ENCODE measurements around the gene ABCC1. TPM values are rescaled to one million over a fixed set of nuclear protein-coding genes. Genes with fewer than 3 reads are reported as not detected.
A peak's percentile ranks its signal among the peaks of the same experiment; 100 is the strongest.

The ABCC1 gene
- total and polyA plus RNA-seq, 4 donors = 8.6 to 15.5 (median 13.4) TPM

GRCh38 chr16:15986261-15986660, 36.8 kb downstream of the ABCC1 start:
- WGBS (ENCODE audit: insufficient coverage) = 88% methylated on average over 4 of the region's 9 CpGs
- Histone ChIP-seq H3K4me3 (ENCODE audit: low read depth, low read length) (no peak overlapping the region), H3K9me3 (ENCODE audit: control insufficient read depth, insufficient read depth, low read length) (no peaks in the 10 kb centered on the region), H3K4me1 (ENCODE audit: control insufficient read depth, insufficient read depth, low read length) (peaks cover 16% of the 10 kb centered on the region), H3K27me3 (ENCODE audit: control insufficient read depth, insufficient read depth, low read length) (no peaks in the 10 kb centered on the region), H3K27ac (ENCODE audit: low read depth, low read length) (no peak overlapping the region), H3K36me3 (ENCODE audit: control insufficient read depth, insufficient read depth, low read length) (no peaks in the 10 kb centered on the region)
- no peak for DNase-seq (ENCODE audit: low read depth in 4 of 6, low spot score in 6 of 6)

- Histone ChIP-seq H3K27ac (ENCODE audit: low read depth, low read length) (no peak overlapping the region), H3K27me3 (ENCODE audit: control insufficient read depth, insufficient read depth, low read length) (no peaks in the 10 kb centered on the region), H3K36me3 (ENCODE audit: control insufficient read depth, insufficient read depth, low read length) (peaks cover 3% of the 10 kb centered on the region), H3K9me3 (ENCODE audit: control insufficient read depth, insufficient read depth, low read length) (no peaks in the 10 kb centered on the region), H3K4me3 (ENCODE audit: low read depth, low read length) (no peak overlapping the region), H3K4me1 (ENCODE audit: control insufficient read depth, insufficient read depth, low read length) (peaks cover 23% of the 10 kb centered on the region)
- no peak for DNase-seq (ENCODE audit: low read depth in 4 of 6, low spot score in 6 of 6)
- 96% methylated on average over 3 of the region's 5 CpGs for WGBS (ENCODE audit: insufficient coverage)
Measured at GRCh38 chr16:15988268-15989013, 39.0 kb downstream of the ABCC1 start.

GRCh38 chr16:15990902-15991301, 41.5 kb downstream of the ABCC1 start:
- 91% methylated on average over 10 of the region's 14 CpGs for WGBS (ENCODE audit: insufficient coverage)
- Histone ChIP-seq H3K4me3 (ENCODE audit: low read depth, low read length) (no peak overlapping the region), H3K27ac (ENCODE audit: low read depth, low read length) (no peak overlapping the region), H3K9me3 (ENCODE audit: control insufficient read depth, insufficient read depth, low read length) (no peaks in the 10 kb centered on the region), H3K27me3 (ENCODE audit: control insufficient read depth, insufficient read depth, low read length) (no peaks in the 10 kb centered on the region), H3K36me3 (ENCODE audit: control insufficient read depth, insufficient read depth, low read length) (peaks cover 3% of the 10 kb centered on the region), H3K4me1 (ENCODE audit: control insufficient read depth, insufficient read depth, low read length) (peaks cover 32% of the 10 kb centered on the region)
- no peak for DNase-seq (ENCODE audit: low read depth in 4 of 6, low spot score in 6 of 6)

DNA sequence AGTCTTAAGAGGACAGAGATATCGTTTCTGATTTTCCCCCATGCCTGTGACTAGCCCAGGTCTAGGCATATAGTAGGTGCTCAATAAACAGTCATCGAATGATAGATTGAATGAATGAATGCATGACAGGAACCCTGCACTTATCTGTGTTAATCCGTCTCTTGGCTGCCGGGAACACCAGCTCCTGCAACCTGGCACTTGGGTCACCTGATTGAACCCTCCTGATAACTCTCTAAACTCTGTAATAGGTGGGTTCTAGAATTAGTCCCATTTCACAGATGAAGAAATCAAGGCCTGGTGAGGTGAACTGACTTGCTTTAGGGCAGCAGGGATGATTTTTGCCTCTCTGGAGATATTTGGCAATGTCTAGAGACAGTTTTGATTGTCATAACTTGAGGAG, 43.7 kb downstream of the ABCC1 start:
- Histone ChIP-seq H3K4me1 (ENCODE audit: control insufficient read depth, insufficient read depth, low read length) (peaks cover 34% of the 10 kb centered on the region), H3K27ac (ENCODE audit: low read depth, low read length) (no peak overlapping the region), H3K27me3 (ENCODE audit: control insufficient read depth, insufficient read depth, low read length) (no peaks in the 10 kb centered on the region), H3K9me3 (ENCODE audit: control insufficient read depth, insufficient read depth, low read length) (no peaks in the 10 kb centered on the region), H3K4me3 (ENCODE audit: low read depth, low read length) (no peak overlapping the region), H3K36me3 (ENCODE audit: control insufficient read depth, insufficient read depth, low read length) (peaks cover 3% of the 10 kb centered on the region)
- WGBS (ENCODE audit: insufficient coverage) = 100% methylated on average over 1 of the region's 4 CpGs
- DNase-seq (ENCODE audit: low read depth in 4 of 6, low spot score in 6 of 6) = no peak

- Histone ChIP-seq H3K27ac (ENCODE audit: low read depth, low read length) (no peak overlapping the region), H3K36me3 (ENCODE audit: control insufficient read depth, insufficient read depth, low read length) (peaks cover 3% of the 10 kb centered on the region), H3K4me3 (ENCODE audit: low read depth, low read length) (no peak overlapping the region), H3K27me3 (ENCODE audit: control insufficient read depth, insufficient read depth, low read length) (no peaks in the 10 kb centered on the region), H3K4me1 (ENCODE audit: control insufficient read depth, insufficient read depth, low read length) (peaks cover 33% of the 10 kb centered on the region), H3K9me3 (ENCODE audit: control insufficient read depth, insufficient read depth, low read length) (no peaks in the 10 kb centered on the region)
- DNase-seq (ENCODE audit: low read depth in 4 of 6, low spot score in 6 of 6) = no peak
- 100% methylated on average over 3 of the region's 8 CpGs for WGBS (ENCODE audit: insufficient coverage)
Measured at GRCh38 chr16:15993541-15993940, 44.1 kb downstream of the ABCC1 start.

DNA sequence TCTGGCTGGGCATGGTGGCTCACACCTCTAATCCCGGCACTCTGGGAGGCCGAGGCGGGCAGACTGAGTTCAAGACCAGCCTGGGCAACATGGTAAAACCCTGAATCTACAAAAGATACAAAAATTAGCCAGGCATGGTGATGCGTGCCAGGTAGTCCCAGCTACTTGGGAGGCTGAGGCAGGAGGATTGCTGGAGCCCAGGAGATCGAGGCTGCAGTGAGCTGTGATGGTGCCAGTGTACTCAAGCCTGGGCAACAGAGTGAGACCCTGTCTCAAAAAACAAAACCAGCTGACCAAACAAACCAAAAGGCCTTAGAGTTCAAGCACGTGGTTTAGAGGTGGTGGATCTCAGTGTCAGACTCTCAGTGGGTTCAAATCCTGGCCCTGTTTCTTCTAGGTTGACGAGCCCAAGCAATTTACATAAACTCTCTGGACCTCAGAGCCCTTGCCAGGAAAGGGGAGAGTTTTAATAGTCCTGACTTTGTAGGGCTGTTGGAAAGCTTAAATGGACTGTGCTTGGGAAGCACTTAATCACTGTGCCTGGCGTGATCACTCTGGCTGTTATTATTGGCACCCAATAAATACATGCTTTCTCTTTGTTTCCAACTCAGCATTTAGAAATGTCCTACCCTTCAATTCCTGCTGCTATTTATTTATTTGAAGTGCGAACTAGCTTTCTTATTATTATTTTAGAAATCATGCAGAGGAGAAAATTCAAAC, 44.7 kb downstream of the ABCC1 start:
- WGBS (ENCODE audit: insufficient coverage) = 97% methylated on average over 5 of the region's 9 CpGs
- Histone ChIP-seq H3K4me3 (ENCODE audit: low read depth, low read length) (no peak overlapping the region), H3K9me3 (ENCODE audit: control insufficient read depth, insufficient read depth, low read length) (no peaks in the 10 kb centered on the region), H3K36me3 (ENCODE audit: control insufficient read depth, insufficient read depth, low read length) (peaks cover 3% of the 10 kb centered on the region), H3K27me3 (ENCODE audit: control insufficient read depth, insufficient read depth, low read length) (no peaks in the 10 kb centered on the region), H3K27ac (ENCODE audit: low read depth, low read length) (no peak overlapping the region), H3K4me1 (ENCODE audit: control insufficient read depth, insufficient read depth, low read length) (peaks cover 30% of the 10 kb centered on the region)
- DNase-seq (ENCODE audit: low read depth in 4 of 6, low spot score in 6 of 6) = peak in 3 of 6 donors; percentile 33 to 83 (median 52)

DNA sequence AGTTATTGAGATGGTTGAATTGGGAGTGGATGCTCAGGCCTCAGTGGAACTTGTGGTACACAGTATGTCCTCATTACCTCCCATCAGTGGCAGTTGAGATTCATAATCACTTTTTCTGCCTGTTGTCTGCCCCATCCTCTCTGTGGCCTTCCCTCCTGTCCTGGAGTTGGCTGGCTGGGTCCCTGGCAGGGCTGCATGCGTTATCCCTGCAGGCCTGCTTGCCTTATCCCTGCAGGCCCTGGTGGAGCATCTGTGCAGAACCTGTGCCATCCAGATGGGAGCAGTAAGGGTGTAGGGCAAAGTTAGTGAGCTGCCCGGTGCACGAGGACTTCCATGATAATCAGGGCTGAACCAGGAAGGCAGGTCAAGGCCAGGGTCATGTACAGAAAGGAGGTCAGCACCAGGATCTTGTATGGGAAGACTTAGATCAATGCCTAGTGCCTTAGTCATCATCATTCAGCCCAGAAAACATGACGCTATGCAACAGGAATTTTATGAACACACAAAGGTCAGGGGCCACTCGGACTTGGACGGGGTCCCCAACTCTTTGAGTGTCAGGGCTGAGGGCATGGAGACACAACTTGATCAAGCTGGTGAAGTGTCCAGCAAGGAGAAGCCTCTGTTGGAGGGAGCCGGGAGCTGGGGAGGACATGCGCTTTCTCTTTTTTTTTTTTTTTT, 47.2 kb downstream of the ABCC1 start:
- Histone ChIP-seq H3K4me1 (ENCODE audit: control insufficient read depth, insufficient read depth, low read length) (peaks cover 18% of the 10 kb centered on the region), H3K27me3 (ENCODE audit: control insufficient read depth, insufficient read depth, low read length) (no peaks in the 10 kb centered on the region), H3K36me3 (ENCODE audit: control insufficient read depth, insufficient read depth, low read length) (peaks cover 3% of the 10 kb centered on the region), H3K9me3 (ENCODE audit: control insufficient read depth, insufficient read depth, low read length) (no peaks in the 10 kb centered on the region), H3K4me3 (ENCODE audit: low read depth, low read length) (no peak overlapping the region), H3K27ac (ENCODE audit: low read depth, low read length) (no peak overlapping the region)
- DNase-seq (ENCODE audit: low read depth in 4 of 6, low spot score in 6 of 6) = peak in 1 of 6 donors; percentile 25
- WGBS (ENCODE audit: insufficient coverage) = 77% methylated on average over 5 of the region's 8 CpGs

GRCh38 chr16:16000685-16001084, 51.3 kb downstream of the ABCC1 start:
- WGBS (ENCODE audit: insufficient coverage) = 91% methylated on average over 1 of the region's 1 CpG
- DNase-seq (ENCODE audit: low read depth in 4 of 6, low spot score in 6 of 6) = no peak
- Histone ChIP-seq H3K27me3 (ENCODE audit: control insufficient read depth, insufficient read depth, low read length) (no peaks in the 10 kb centered on the region), H3K4me3 (ENCODE audit: low read depth, low read length) (no peak overlapping the region), H3K36me3 (ENCODE audit: control insufficient read depth, insufficient read depth, low read length) (no peaks in the 10 kb centered on the region), H3K27ac (ENCODE audit: low read depth, low read length) (no peak overlapping the region), H3K4me1 (ENCODE audit: control insufficient read depth, insufficient read depth, low read length) (peaks cover 5% of the 10 kb centered on the region), H3K9me3 (ENCODE audit: control insufficient read depth, insufficient read depth, low read length) (no peaks in the 10 kb centered on the region)

DNA sequence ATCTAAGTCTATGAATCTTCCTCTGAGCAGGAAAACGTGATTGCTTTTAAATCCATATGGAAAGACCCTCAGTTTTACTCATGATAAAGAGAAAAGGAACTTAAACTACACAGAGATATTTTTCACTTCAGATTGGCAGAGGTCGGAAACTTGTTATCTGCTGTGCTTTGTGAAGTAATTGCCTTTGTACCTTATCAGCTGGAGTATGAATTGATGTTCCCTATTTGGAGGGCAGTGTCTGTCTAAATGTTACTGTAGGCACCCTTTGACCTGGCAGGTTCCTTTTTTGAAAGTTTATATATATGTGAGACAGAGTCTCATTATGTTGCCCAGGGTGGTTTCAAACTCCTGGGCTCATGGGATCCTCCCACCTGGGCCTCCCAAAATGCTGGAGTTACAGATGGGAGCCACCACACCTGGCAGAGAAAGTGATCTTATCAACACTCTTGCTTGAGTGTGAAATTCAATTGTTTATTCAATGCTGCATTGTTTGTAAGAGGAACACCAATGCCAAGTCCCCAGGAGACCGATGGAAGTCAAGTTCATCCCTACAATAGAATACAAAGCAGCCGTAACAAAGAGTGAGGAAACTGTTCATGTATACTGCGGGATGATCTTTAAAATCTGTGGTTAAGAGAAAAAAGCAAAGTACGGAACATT, 52.3 kb downstream of the ABCC1 start:
- no peaks in the 10 kb centered on the region for H3K27me3 ChIP-seq (ENCODE audit: control insufficient read depth, insufficient read depth, low read length)
- no peak for DNase-seq (ENCODE audit: low read depth in 4 of 6, low spot score in 6 of 6)
- H3K36me3 ChIP-seq (ENCODE audit: control insufficient read depth, insufficient read depth, low read length) = no peaks in the 10 kb centered on the region
- no peak overlapping the region for H3K27ac ChIP-seq (ENCODE audit: low read depth, low read length)
- H3K9me3 ChIP-seq (ENCODE audit: control insufficient read depth, insufficient read depth, low read length) = no peaks in the 10 kb centered on the region
- H3K4me1 ChIP-seq (ENCODE audit: control insufficient read depth, insufficient read depth, low read length) = peaks cover 2% of the 10 kb centered on the region
- H3K4me3 ChIP-seq (ENCODE audit: low read depth, low read length) = no peak overlapping the region
- no CpG with 5 or more reads among the region's 6 CpGs for WGBS (ENCODE audit: insufficient coverage)

All from spinal cord (tissue), 10 donors.